Right lobe of liver (tissue), 6 donors: Measurements from ENCODE around the gene CBLC. TPM values are rescaled to one million over a fixed set of nuclear protein-coding genes. Genes with fewer than 3 reads are reported as not detected.
A peak's percentile ranks its signal among the peaks of the same experiment; 100 is the strongest.

Experiments
- ATAC-seq, 4 donors: fragments of 200-7000 bp; cut with Tn5 transposase; one replicate each; pipeline ENCODE4 v1.9.1; 2020; ENCODE audit warnings: mild to moderate bottlenecking in 4 of 4, moderate library complexity in 4 of 4
- DNase-seq, 3 donors: peaks; one replicate each; pipeline ENCODE4 v3.0.0-alpha.2; 2020
- H3K27ac ChIP-seq, 3 donors: fragments of 200-600 bp; one replicate each; pipeline ENCODE4 v1.8.0; 2022
- H3K27me3 ChIP-seq, 2 donors: fragments of 200-600 bp; one replicate each; pipeline ENCODE4 v1.8.0; 2022
- H3K36me3 ChIP-seq, 4 donors: fragments of 200-600 bp; sonication (generic) in 1 of 4; one replicate each; pipeline versions ENCODE4 v1.5.1 to v1.8.0; 2017 to 2022; ENCODE audit warnings: control low read depth in 1 of 4
- H3K4me1 ChIP-seq, 4 donors: fragments of 200-600 bp; sonication (generic) in 1 of 4; one replicate each; pipeline versions ENCODE4 v1.5.1 to v1.8.0; 2017 to 2022; ENCODE audit warnings: control low read depth in 1 of 4
- H3K4me3 ChIP-seq, 3 donors: fragments of 200-600 bp; one replicate each; pipeline ENCODE4 v1.8.0; 2022
- H3K9me3 ChIP-seq, 4 donors: fragments of 200-600 bp; sonication (generic) in 1 of 4; one replicate each; pipeline versions ENCODE4 v1.5.1 to v1.8.0; 2017 to 2022; ENCODE audit warnings: control low read depth in 1 of 4
- POLR2A ChIP-seq: fragments of 450-650 bp; IDR thresholded peaks from one replicate; pipeline ENCODE4 v1.6.1; 2017; ENCODE audit warnings: antibody characterized with exemption, mild to moderate bottlenecking
- WGBS: methylation state at CpG from one replicate; pipeline ENCODE4 v1.1.6; 2018; ENCODE audit warnings: low coverage, low lambda C conversion rate; ENCODE audit not compliant: insufficient coverage; ENCODE audit errors: missing lambda C conversion rate; 5-methylcytosine and 5-hydroxymethylcytosine counted together
- intact Hi-C, 2 donors: fragments of 100-400 bp; cut with DNase I; formaldehyde crosslinking; loops; one replicate each; pipeline versions ENCODE4 v1.11.2 to v1.14.1; 2022
- total RNA-seq, 6 experiments: library from RNA; depleted of rRNA in 2 of 6; stranded (reverse); fragments of >200 nt in 2 of 6; fragmentation: NEBNext Ultra II Directional in 3 of 6; extraction: Animal tissue kit (Norgen Biotek cat#: 25700) in 3 of 6; gene quantifications; one replicate each; pipeline versions ENCODE4 v1.1.0 to v1.2.4, GENCODE V29; 2016 to 2023
- TF ChIP-seq, protein P1 (sequence below), 4 donors: fragments of 200-600 bp in 3 of 4; fragments of 450-650 bp in 1 of 4; IDR thresholded peaks; one replicate each; pipeline versions ENCODE4 v1.5.1 to v1.8.0; 2016 to 2022; ENCODE audit warnings: antibody characterized with exemption in 4 of 4, mild to moderate bottlenecking in 2 of 4
- donor health status: DM: no; HTN: yes; CAD: no.
- donor health status: DM: no; HTN: no; CAD: no.
- donor health status: DM: no; HTN: no; CAD: no.
- donor health status: DM: no; HTN: yes; CAD: no.
- donor health status: DM: no; HTN: yes; CAD: no.

CBLC gene
- total RNA-seq, 6 experiments from 2014 or later = 9.8 to 19.4 (median 15.6) TPM

DNA sequence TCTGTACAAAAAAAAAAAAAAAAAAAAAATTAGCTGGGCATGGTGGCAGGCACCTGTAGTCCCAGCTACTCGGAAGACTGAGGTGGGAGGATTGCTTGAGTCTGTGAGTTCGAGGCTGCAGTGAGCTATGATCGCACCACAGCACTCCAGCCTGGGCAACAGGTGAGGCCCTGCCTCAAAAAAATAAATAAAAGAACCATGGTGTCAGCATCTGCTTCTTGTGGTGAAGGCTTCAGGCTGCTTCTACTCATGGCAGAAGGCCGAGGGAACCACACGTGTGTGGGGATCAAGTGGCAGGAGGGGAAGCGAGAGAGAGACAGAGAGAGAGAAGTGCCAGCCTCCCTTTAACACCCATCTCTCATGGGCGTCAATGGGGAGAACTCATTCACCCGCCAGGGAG lies 15.7 kb upstream of the CBLC start:
- Histone ChIP-seq H3K27me3 (no peaks in the 10 kb centered on the region), H3K4me1 (peaks cover 0 to 6% (median 2%) of the 10 kb centered on the region in 4 donors), H3K9me3 (no peaks in the 10 kb centered on the region), H3K27ac (no peak overlapping the region), H3K36me3 (peaks cover 0 to 35% (median 18%) of the 10 kb centered on the region in 4 donors), H3K4me3 (no peak overlapping the region)
- ATAC-seq (no peak), DNase-seq (no peak)
- intact Hi-C loops = loop anchor here in 1 of 2 donors (10.0 kb wide), 1 partner anchor 187 kb away; no protein-coding TSS in a partner anchor
- TF ChIP-seq, protein P1, sequence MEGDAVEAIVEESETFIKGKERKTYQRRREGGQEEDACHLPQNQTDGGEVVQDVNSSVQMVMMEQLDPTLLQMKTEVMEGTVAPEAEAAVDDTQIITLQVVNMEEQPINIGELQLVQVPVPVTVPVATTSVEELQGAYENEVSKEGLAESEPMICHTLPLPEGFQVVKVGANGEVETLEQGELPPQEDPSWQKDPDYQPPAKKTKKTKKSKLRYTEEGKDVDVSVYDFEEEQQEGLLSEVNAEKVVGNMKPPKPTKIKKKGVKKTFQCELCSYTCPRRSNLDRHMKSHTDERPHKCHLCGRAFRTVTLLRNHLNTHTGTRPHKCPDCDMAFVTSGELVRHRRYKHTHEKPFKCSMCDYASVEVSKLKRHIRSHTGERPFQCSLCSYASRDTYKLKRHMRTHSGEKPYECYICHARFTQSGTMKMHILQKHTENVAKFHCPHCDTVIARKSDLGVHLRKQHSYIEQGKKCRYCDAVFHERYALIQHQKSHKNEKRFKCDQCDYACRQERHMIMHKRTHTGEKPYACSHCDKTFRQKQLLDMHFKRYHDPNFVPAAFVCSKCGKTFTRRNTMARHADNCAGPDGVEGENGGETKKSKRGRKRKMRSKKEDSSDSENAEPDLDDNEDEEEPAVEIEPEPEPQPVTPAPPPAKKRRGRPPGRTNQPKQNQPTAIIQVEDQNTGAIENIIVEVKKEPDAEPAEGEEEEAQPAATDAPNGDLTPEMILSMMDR (IDR thresholded peaks at IDR 0.05) = no peak
- no peak for TF ChIP-seq POLR2A
- WGBS = 80% methylated on average over 5 of the region's 8 CpGs

DNA sequence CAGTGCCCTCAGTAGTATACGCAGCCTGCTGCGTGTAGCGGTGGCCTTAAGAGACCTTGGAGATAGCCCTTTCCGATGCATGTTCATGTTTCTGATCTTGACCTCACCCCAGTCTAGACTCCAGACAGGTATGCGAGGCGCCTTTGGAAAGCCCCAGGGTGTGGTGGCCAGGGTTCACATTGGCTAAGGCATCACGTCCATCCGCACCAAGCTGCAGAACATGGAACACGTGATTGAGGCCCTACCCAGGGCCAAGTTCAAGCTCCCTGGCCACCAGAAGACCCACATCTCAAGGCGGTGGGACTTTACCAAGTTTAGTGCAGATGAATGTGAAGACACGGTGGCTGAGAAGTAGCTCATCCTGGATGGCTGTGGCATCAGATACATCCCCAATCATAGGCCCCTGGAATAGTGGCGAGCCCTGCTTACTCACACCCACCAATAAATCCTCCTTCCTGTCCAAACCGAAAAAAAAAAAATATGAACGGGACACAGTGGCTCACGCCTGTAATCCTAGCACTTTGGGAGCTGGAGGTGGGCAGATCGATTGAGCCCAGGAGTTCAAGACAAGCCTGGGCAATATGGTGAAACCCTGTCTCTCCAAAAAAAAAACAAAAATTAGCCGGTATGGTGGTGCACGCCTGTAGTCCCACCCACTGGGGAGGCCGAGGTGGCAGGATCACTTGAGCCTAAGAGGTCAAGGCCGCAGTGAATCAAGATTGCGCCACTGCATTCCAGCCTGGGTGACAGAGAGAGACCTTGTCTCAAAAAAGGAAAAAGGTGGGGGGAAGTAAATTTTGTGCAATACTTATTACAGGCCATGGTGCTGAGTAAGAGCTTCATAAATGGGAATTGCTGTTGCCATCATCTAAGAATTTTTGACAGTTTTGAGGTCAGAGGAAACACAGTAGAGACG lies 12.4 kb upstream of the CBLC start:
- H3K27me3 ChIP-seq = no peaks in the 10 kb centered on the region
- H3K36me3 ChIP-seq = peaks cover 0 to 7% (median 1%) of the 10 kb centered on the region in 4 donors
- H3K4me1 ChIP-seq = peaks cover 0 to 6% (median 3%) of the 10 kb centered on the region in 4 donors
- no peak overlapping the region for H3K4me3 ChIP-seq
- TF ChIP-seq, protein P1 (IDR thresholded peaks at IDR 0.05) = no peak
- no peak for TF ChIP-seq POLR2A
- peak; percentile 29 to 69 (median 58) for ATAC-seq
- H3K9me3 ChIP-seq = no peaks in the 10 kb centered on the region
- 43% methylated on average over 17 of the region's 22 CpGs for WGBS
- intact Hi-C loops = loop anchor here in 1 of 2 donors (10.0 kb wide), 1 partner anchor 190 kb away; no protein-coding TSS in a partner anchor
- DNase-seq = peak in 2 of 3 donors; percentile 78 to 80
- H3K27ac ChIP-seq = peak overlapping the region in 1 of 3 donors; percentile 37

GRCh38 chr19:44765949-44766335 lies 11.7 kb upstream of the CBLC start:
- intact Hi-C loops = loop anchor here in 1 of 2 donors (10.0 kb wide), 1 partner anchor 191 kb away; no protein-coding TSS in a partner anchor
- WGBS = 81% methylated on average over 3 of the region's 3 CpGs
- DNase-seq = no peak
- TF ChIP-seq POLR2A = no peak
- TF ChIP-seq, protein P1 (IDR thresholded peaks at IDR 0.05) = no peak
- ATAC-seq = no peak
- Histone ChIP-seq H3K36me3 (peaks cover 0 to under 1% (median 0%) of the 10 kb centered on the region in 4 donors), H3K27ac (peak overlapping the region in 1 of 3 donors; percentile 37), H3K9me3 (no peaks in the 10 kb centered on the region), H3K4me1 (peaks cover 0 to 6% (median 4%) of the 10 kb centered on the region in 4 donors), H3K4me3 (no peak overlapping the region), H3K27me3 (no peaks in the 10 kb centered on the region)

DNA sequence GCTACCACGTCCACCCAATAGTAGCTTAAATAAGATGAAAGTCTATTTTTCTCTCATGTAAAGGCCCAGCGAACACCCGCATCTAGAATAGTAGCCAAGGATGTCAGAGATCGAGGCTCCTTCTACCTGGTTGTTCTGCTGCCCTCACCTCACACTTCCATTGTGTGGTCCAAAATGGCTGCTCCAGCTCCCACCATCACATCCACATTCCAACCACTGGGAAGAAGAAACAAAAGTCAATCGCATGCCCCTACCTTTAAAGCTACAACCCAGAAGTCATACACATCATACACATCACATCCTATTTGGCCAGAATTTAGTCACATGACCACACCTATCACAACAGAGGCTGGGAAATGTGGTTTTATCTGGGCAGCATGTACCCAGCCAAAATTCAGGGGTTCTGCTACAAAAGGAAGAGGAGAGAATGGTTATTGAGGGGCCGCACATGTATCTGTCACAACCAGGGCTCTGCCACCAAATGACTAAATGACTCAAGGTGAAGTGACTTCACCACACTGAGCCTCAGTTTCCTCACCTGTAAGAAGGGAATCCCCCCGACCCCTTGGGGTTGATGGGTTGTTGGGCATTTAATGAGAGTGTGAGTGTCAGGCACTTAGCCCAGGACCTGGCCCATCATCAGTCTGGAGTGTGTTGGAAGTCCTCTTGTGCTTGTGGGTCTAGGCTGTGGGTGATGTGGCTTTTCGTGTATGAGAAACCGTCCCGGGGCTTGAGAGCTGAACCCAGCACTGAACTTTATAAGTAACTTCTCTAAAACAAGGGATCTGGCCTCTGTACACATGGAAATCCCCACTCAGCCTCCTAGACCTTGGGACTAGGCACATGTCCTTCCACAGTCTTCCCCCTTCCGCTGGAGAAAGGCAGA lies 10.2 kb upstream of the CBLC start:
- WGBS = 69% methylated on average over 9 of the region's 11 CpGs
- no peak for ATAC-seq

More for the DNA sequence above, 10.2 kb upstream of the CBLC start:
- H3K4me1 ChIP-seq = peaks cover 0 to 6% (median 4%) of the 10 kb centered on the region in 4 donors
- no peak for DNase-seq
- no peaks in the 10 kb centered on the region for H3K36me3 ChIP-seq
- intact Hi-C loops = loop anchor here in 1 of 2 donors (10.0 kb wide), 1 partner anchor 193 kb away; no protein-coding TSS in a partner anchor
- H3K27me3 ChIP-seq = no peaks in the 10 kb centered on the region
- no peak overlapping the region for H3K4me3 ChIP-seq
- TF ChIP-seq, protein P1 (IDR thresholded peaks at IDR 0.05) = no peak
- no peak for TF ChIP-seq POLR2A
- H3K9me3 ChIP-seq = no peaks in the 10 kb centered on the region
- H3K27ac ChIP-seq = no peak overlapping the region
